Measurements from ENCODE around the gene EXT2.

- TF ChIP-seq, protein P1, sequence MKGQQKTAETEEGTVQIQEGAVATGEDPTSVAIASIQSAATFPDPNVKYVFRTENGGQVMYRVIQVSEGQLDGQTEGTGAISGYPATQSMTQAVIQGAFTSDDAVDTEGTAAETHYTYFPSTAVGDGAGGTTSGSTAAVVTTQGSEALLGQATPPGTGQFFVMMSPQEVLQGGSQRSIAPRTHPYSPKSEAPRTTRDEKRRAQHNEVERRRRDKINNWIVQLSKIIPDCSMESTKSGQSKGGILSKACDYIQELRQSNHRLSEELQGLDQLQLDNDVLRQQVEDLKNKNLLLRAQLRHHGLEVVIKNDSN (IDR thresholded peaks at IDR 0.05; ENCODE audit: borderline replicate concordance, low read depth): no peak
- TF ChIP-seq TCF12 (IDR thresholded peaks at IDR 0.05) (no peak), EP300 (IDR thresholded peaks at IDR 0.05; ENCODE audit: borderline replicate concordance in 1 of 2, low read depth in 1 of 2, low read length in 1 of 2) (no peak), EZH2phosphoT487 (IDR thresholded peaks at IDR 0.05; ENCODE audit: borderline replicate concordance, low read depth) (no peak), REST (IDR thresholded peaks at IDR 0.05; ENCODE audit: low read depth, low read length) (no peak)
Measured at GRCh38 chr11:44198146-44198724, 102.8 kb downstream of the EXT2 start.
